ENCODE data around the gene GLRX3.

Gene GLRX3

DNA sequence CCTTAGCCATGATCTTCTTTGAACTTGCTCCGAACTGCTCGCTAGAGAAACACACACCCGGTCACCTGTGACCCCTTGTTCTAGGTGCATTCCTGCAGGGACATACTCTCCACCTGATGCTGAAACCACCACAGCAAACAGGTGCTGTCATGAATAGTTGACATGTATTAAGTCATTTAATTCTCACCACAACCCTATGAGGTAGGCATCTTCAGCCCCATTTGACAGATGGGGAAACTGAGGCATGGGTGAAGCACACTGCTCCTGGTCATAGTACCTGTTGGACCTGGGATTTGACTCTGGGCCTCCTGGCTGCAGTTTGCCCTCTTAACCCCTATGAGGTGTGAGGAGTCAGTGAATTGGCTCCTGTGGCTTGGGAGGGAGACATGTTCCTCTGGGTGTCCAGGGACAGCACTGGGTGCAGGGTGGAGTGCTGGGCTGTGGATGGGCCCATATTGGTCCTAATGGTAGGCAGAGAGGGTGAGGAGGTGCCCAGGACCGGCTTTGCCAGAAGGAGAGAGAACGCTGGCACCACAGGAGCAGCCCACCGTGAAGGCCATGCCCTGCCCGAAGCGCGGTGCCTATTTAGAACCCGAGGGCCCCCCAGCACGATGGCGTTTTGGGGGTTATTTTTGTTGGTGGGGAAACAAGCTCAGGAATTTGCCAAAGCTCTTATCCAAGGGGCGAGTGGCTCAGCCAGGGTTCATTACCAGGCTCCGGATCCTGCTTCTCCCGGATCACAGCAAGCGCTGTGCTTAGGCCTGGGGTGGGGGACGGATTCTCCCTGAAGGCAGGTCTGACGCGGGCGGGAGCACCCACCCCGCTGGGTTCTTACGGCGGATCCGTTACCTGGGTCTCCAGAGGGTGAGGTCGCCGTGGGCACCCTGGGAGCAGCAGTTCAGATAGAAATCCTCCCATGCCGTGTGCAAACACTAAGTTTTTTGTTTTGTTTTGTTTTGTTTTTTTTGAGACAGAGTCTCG is 52.3 kb downstream of the GLRX3 start:
- CTCF ChIA-PET = interaction anchor here (1.3 to 1.5 kb wide), 2 partner anchors 16 to 42 kb away, joined by 3 to 4 read pairs; no protein-coding TSS in a partner anchor
- H3K9me3 Mint-ChIP-seq = no peaks in the 10 kb centered on the region
- H3K27me3 Mint-ChIP-seq = peaks cover 15% of the 10 kb centered on the region
- DNase-seq = no peak
- H3K36me3 Mint-ChIP-seq = peaks cover 14% of the 10 kb centered on the region
- no peak overlapping the region for H3K4me3 Mint-ChIP-seq
- H3K4me1 Mint-ChIP-seq = peaks cover 2% of the 10 kb centered on the region
- no peak overlapping the region for H3K27ac Mint-ChIP-seq

GRCh38 chr10:130189608-130190054 is 53.4 kb downstream of the GLRX3 start:
- CTCF ChIA-PET = interaction anchor here (1.3 to 1.5 kb wide), 2 partner anchors 17 to 43 kb away, joined by 3 to 4 read pairs; no protein-coding TSS in a partner anchor
- no peak overlapping the region for H3K4me3 Mint-ChIP-seq
- DNase-seq = no peak
- H3K27me3 Mint-ChIP-seq = peaks cover 15% of the 10 kb centered on the region
- peaks cover 9% of the 10 kb centered on the region for H3K36me3 Mint-ChIP-seq
- H3K9me3 Mint-ChIP-seq = no peaks in the 10 kb centered on the region
- peaks cover 2% of the 10 kb centered on the region for H3K4me1 Mint-ChIP-seq
- H3K27ac Mint-ChIP-seq = no peak overlapping the region

- CTCF ChIA-PET = interaction anchor here (1.3 to 1.9 kb wide), 3 partner anchors 17 to 1685 kb away, joined by 3 to 4 read pairs (median 4); no protein-coding TSS in a partner anchor
- peaks cover 2% of the 10 kb centered on the region for H3K4me1 Mint-ChIP-seq
These were observed 54.0 kb downstream of the GLRX3 start for GRCh38 chr10:130190055-130190736.

DNA sequence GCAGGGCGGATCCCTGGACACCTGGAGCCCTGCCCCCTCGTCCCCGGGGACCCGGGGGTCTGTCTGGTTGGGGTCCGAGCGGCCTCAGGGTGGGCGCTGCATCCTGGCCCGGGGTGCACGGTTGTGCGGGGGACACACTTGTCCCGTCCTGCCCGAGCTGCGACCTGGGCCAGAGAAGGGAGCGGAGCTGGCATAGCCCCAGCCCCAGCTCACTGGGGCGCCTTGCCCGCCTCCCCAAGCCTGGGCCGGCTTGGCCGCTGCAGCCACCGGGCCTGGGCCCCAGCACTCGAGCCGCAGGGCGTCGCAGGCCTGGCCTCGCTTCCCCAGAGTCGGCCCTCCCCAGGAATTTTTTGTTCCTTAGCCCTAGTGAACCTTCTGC is 54.5 kb downstream of the GLRX3 start:
- Mint-ChIP-seq H3K27ac (no peak overlapping the region), H3K27me3 (peaks cover 15% of the 10 kb centered on the region), H3K4me3 (no peak overlapping the region), H3K4me1 (peaks cover 2% of the 10 kb centered on the region), H3K9me3 (no peaks in the 10 kb centered on the region), H3K36me3 (peaks cover 2% of the 10 kb centered on the region)
- no peak for DNase-seq
- CTCF ChIA-PET = interaction anchor here (0.5 to 1.9 kb wide), 2 partner anchors 466 to 1684 kb away, joined by 3 to 4 read pairs; no protein-coding TSS in a partner anchor

More at GRCh38 chr10:130190055-130190736, 54.0 kb downstream of the GLRX3 start:
- Mint-ChIP-seq H3K9me3 (no peaks in the 10 kb centered on the region), H3K36me3 (peaks cover 6% of the 10 kb centered on the region), H3K4me3 (peak overlapping the region; percentile 26), H3K27me3 (peaks cover 15% of the 10 kb centered on the region), H3K27ac (no peak overlapping the region)
- peak; percentile 90 for DNase-seq

- Mint-ChIP-seq H3K9me3 (no peaks in the 10 kb centered on the region), H3K4me1 (peaks cover 2% of the 10 kb centered on the region), H3K4me3 (peak overlapping the region; percentile 29), H3K36me3 (no peaks in the 10 kb centered on the region), H3K27ac (no peak overlapping the region), H3K27me3 (peaks cover 15% of the 10 kb centered on the region)
- no peak for DNase-seq
- CTCF ChIA-PET = interaction anchor here (0.5 to 1.9 kb wide), 2 partner anchors 465 to 1684 kb away, joined by 3 to 4 read pairs; no protein-coding TSS in a partner anchor
These were observed 55.2 kb downstream of the GLRX3 start for GRCh38 chr10:130191380-130191779.

DNA sequence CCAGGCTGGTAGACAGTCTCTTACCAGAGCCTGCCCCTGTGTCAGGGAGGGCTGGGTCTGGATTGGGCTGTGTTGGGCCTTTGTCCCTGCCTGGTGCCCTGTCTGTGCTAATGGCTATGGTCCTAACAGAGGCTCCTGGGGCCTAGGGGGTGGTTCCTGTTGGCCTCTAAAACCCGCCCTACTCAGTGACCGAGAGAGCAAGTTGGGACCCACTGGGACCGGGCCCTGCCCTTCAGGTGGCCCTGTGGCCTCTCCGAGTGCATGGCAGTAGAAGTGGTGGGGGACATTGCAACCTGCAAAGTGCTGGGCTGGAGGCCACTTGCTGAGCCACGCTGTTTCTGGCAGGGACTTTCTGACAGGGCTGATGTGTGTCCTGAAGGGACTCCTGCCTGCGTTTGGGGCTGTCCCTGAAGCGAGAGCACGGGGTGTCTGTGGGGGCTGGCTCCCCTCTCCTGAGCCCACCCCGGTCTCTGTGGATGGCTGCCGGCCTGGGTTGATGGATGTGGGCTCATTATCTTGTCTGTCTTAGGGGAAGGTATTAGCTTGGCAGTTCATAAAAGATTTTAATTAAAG is 56.2 kb downstream of the GLRX3 start:
- CTCF ChIA-PET = interaction anchor here (1.9 kb wide), 1 partner anchor 1683 kb away, joined by 4 read pairs; no protein-coding TSS in a partner anchor

GRCh38 chr10:130193033-130193432 is 56.8 kb downstream of the GLRX3 start:
- H3K9me3 Mint-ChIP-seq = no peaks in the 10 kb centered on the region
- no peak overlapping the region for H3K4me3 Mint-ChIP-seq
- H3K4me1 Mint-ChIP-seq = peaks cover 2% of the 10 kb centered on the region
- H3K27me3 Mint-ChIP-seq = peaks cover 15% of the 10 kb centered on the region
- H3K36me3 Mint-ChIP-seq = no peaks in the 10 kb centered on the region
- CTCF ChIA-PET = no interaction called here
- no peak overlapping the region for H3K27ac Mint-ChIP-seq
- DNase-seq = no peak

More for the DNA sequence above, 56.2 kb downstream of the GLRX3 start:
- H3K4me3 Mint-ChIP-seq = no peak overlapping the region
- no peak overlapping the region for H3K27ac Mint-ChIP-seq
- H3K4me1 Mint-ChIP-seq = peaks cover 2% of the 10 kb centered on the region
- no peak for DNase-seq
- no peaks in the 10 kb centered on the region for H3K36me3 Mint-ChIP-seq
- peaks cover 15% of the 10 kb centered on the region for H3K27me3 Mint-ChIP-seq
- no peaks in the 10 kb centered on the region for H3K9me3 Mint-ChIP-seq

DNA sequence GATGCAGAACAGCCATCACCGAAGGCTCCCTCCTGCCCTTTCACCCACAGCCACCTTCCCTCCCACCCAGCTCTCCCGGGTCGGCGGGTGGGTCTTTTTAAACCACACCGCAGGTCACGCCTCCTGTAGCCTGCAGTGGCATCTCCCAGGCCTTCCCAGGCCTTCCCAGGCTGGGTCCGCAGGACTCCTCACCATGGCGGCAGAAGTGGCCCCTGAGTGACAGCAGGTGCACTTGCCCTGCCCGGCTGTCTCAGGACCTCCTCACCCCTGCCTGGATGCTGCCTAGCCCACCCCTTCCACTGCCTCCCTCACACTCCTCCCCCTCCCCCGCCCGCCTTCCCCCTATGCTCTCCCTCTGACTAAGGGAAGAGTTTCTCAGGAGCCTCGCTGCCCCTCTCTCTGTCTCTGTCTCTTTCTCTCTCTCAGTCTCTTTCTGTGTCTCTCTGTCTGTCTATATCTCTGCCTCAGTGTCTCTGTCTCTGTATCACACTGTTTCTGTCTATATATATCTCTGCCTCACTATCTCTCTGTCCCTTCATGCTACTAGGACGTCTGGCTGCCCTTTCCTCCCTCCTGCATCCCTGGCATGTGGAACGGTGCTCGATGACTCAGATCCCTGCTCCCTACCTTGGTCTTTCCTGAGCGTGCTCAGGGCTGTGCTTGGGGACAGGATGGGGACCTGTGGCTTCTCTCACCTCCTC is 57.5 kb downstream of the GLRX3 start:
- DNase-seq = no peak
- CTCF ChIA-PET = no interaction called here
- no peak overlapping the region for H3K27ac Mint-ChIP-seq
- no peaks in the 10 kb centered on the region for H3K9me3 Mint-ChIP-seq
- no peak overlapping the region for H3K4me3 Mint-ChIP-seq
- H3K36me3 Mint-ChIP-seq = no peaks in the 10 kb centered on the region
- peaks cover 15% of the 10 kb centered on the region for H3K27me3 Mint-ChIP-seq
- peaks cover 2% of the 10 kb centered on the region for H3K4me1 Mint-ChIP-seq

DNA sequence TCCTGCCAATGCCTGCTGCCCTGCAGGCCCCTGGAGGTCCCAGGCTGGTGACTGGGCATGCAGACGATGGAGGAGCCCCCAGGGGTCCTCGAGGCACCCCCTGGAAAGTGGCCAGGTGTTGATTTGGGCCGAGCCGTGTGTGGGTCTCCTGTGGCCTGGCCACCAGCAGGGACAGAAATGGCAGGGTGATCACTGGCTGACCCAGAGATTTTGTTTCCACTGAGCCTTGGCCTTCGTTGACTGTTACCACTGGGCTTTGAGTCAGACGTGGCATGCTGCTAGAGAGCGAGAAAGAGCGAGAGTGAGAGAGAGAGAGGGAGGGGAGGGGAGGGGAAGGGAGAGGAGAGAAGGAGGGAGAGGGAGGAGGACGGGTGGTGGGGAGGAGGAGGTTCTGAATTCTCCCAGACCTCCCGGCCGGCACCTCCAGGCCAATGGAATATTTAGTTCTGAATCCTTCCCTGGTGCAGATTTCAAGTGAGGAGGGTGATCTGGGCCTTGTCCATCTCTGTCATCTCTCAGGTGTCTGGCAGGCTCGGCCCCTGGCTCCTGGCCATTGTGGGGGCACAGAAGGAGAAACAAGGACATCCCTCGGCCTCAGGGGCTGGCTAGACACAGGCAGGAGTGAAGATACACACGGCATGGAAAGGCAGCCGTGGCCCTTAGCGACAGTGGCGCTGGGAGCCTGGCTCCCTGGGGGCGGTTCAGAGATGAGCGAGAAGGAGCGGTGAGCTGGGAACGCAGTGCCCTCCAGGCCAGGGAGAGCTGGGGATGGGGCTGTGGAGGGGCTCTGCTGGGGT is 58.2 kb downstream of the GLRX3 start:
- H3K27me3 Mint-ChIP-seq = peaks cover 15% of the 10 kb centered on the region
- no peak for DNase-seq
- no peak overlapping the region for H3K27ac Mint-ChIP-seq
- H3K4me1 Mint-ChIP-seq = peaks cover 2% of the 10 kb centered on the region
- no peaks in the 10 kb centered on the region for H3K9me3 Mint-ChIP-seq
- CTCF ChIA-PET = no interaction called here
- no peak overlapping the region for H3K4me3 Mint-ChIP-seq
- no peaks in the 10 kb centered on the region for H3K36me3 Mint-ChIP-seq

- CTCF ChIA-PET = no interaction called here
- H3K9me3 Mint-ChIP-seq = no peaks in the 10 kb centered on the region
- no peaks in the 10 kb centered on the region for H3K4me1 Mint-ChIP-seq
- no peak for DNase-seq
- no peak overlapping the region for H3K27ac Mint-ChIP-seq
- H3K4me3 Mint-ChIP-seq = no peak overlapping the region
- H3K36me3 Mint-ChIP-seq = no peaks in the 10 kb centered on the region
- peaks cover 15% of the 10 kb centered on the region for H3K27me3 Mint-ChIP-seq
These were observed 58.9 kb downstream of the GLRX3 start for GRCh38 chr10:130194991-130195645.

GRCh38 chr10:130195746-130196294 is 59.6 kb downstream of the GLRX3 start:
- no peaks in the 10 kb centered on the region for H3K36me3 Mint-ChIP-seq
- H3K4me1 Mint-ChIP-seq = no peaks in the 10 kb centered on the region
- CTCF ChIA-PET = no interaction called here
- peaks cover 20% of the 10 kb centered on the region for H3K27me3 Mint-ChIP-seq
- no peak for DNase-seq
- H3K4me3 Mint-ChIP-seq = no peak overlapping the region
- no peak overlapping the region for H3K27ac Mint-ChIP-seq
- no peaks in the 10 kb centered on the region for H3K9me3 Mint-ChIP-seq
